Measurements from ENCODE around the gene KIRREL3.
"Not testable (repeated sequence)": the region's sequence is repeated elsewhere in the genome, so short reads cannot be mapped to it uniquely, and the experiment has no call there.

Gene KIRREL3

DNA sequence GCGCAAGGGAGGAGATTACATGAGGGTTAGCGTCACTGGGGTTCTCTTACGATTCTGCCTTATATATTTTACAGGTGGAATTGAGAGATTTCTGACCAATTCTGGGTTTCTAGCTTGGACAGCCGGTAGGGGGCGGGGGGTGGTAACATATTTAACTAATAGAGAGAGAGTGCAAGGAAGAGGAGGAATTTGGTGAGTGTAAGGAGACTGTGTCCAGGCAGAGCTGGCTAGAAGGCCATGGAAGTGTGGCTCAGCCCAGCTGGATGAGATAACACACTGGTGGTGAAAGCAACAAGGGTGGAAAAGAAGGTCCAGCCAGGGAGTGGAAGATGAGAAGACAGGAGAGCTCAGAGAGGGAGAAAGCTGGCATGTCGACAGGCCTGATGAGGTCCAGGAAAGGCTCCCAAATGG lies 588.6 kb downstream of the KIRREL3 start:
- no peak for DNase-seq

DNA sequence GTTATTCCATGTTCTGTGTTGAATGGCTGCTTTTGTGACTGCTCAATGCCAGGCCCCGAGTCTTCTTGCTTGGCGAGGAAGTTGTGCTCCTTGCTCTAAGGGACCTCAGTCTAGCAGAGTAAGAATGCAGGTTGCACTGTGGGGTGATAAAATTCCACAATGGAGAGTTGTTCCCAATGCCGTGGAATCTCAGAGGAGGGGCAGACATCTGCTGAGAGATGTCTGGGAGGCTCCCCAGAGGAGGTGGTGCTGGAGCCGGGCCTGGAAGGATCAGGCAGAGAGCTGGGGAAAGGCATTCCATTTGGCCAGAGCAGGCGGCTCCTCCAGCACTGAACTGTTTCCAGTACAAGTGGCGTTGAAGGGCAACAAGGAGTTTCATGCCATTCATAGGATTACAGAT lies 589.9 kb downstream of the KIRREL3 start:
- DNase-seq: no peak

DNA sequence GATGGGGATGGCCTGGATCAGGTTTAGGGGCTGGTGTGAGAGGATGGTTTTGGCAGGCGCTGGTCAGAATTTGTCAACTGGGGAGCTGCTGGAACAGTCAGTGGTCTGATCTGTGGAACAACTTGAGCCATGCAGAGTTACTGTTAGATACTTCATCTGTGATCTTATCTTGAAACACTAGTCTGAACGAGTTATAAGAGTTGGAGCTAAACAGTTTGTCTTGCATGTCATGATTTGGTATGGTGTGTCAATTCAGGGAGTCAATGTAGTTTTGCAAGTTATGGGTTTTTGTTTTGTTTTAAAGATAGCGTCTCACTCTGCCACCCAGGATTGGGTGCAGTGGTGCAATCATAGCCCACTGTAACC lies 591.0 kb downstream of the KIRREL3 start:
- DNase-seq: no peak

DNA sequence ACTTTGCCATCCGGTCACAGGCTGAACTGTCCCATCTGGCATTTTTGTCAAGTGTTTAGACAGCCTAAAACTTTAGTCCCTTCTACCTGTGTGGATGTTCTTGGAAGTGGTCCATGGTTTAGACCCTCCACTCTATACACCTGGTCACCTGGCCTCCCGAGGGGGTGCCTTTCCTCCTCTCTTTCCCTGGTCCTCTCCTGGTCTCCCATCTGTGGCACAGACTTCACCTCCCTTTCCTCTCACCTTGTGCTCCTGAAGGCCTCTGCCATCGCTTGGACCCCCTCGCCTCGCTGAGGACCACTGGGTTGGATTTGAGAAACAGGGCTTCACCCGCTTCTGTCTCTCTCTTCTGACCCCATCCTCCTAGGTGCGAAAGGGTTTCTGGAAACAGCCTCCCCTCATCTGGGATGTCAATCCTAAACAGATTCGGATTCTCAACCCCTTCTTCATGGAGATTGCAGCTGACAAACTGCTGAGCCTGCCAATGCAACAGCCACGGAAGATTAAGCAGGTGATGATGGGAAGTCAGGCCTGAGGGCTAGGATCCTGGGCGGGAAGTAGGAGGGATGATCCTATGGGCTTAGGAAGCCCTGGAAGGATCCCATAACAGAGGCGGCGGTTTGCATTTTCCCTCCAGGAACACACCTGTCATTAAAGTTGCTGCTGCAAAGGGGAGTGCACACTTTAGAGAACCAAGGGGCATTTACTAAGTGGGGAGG lies 591.5 kb downstream of the KIRREL3 start:
- no peak for DNase-seq

DNA sequence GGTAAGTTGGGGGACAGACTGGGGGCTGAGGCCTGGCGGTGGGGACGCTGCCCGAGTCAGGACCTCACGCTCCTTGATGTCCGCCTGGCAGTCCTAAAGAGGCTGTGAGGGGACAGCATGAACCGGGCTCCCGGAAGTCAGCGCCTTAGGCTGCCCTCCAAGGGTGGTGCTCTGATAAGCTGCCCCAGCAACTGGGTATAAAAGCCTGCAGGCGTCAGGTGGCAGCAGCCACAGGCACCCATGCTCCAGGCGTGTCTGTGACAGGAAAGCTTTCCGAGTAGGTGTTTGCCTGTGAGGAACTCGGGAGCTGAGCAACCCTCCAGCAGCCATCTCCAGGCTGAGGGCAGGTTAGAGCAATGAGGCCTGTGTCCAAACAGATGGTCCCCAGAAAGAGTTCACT lies 592.1 kb downstream of the KIRREL3 start:
- DNase-seq: no peak

DNA sequence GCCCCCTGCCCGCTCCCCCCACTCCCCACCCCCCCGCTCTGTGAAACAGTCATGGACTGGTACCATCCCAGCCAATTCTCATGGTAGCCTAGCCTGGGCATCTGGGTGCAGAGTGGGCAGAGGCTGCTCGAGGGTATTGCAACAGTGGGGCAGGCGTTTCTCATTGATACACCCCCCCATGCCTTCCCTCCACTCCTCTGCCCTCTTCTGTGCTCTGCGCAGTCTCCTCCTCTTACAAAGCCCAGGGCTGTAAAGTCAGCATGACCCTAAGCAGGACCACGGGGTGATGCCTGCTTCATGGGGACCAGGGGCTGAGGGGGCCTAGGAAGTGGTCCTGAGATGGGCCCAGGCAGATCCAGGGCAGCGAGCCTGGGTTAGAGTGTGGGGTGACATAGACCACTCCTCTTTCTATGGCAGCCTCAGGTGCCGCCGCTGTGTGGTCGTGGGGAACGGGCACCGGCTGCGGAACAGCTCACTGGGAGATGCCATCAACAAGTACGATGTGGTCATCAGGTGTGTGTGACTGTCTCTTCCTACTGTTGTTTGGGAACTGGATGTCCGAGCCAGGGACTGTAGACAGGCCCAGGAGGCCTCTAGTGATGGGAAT lies 592.8 kb downstream of the KIRREL3 start:
- no peak for DNase-seq

DNA sequence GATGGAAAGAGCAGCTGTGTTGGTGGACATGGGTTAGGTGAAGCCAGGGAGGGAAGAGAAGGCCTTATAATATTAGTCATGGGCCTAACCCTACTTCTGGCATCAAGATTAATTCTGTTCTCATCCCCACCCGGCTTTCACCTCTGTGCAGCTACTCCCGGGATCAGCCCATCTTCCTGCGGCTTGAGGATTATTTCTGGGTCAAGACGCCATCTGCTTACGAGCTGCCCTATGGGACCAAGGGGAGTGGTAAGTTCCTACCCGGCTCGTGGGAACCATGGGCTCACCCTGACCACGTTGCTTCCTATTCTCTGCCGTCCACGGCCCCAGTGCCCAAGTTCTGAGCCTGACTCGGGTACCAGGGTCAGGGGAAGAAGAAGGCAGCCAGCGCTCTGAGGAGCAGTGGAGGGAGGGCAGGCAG lies 593.5 kb downstream of the KIRREL3 start:
- no peak for DNase-seq

DNA sequence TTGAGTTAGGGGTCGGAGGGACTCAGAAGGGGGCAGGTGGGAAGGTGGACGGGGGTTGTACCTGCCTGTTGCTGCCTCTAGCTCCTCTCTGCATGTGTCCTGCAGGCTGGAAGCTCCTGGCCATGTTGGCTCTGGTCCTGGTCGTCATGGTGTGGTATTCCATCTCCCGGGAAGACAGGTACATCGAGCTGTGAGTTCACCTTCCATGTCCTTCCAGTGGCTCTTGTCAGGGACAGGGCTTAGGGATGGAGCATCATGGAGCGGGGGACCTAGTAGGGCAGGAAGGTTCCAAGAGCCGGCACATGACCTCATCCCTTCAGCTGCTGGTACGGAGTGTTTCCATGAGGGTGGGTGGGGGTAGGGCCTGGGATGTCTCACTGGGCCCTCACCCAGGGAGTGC lies 594.2 kb downstream of the KIRREL3 start:
- DNase-seq: no peak

DNA sequence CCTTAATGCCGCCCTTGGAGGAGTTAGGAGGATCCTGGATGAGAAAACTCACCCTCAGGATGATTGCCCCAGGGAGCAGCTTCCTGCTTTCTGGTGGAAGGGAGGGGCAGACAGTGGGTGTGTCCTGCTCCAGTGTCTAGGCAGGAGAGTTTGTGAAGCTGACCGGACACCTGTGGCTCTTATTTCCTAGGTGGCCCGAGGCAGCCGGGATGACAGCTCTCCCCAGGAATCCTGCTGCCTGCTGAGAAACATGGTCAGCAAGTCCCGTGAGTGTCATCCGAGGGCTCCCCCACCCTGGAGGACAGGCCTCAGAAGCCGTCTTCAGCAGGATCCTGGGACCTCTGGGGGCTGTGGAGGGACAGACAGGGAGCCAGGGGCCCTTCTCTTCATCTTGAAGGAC lies 594.7 kb downstream of the KIRREL3 start:
- no peak for DNase-seq

DNA sequence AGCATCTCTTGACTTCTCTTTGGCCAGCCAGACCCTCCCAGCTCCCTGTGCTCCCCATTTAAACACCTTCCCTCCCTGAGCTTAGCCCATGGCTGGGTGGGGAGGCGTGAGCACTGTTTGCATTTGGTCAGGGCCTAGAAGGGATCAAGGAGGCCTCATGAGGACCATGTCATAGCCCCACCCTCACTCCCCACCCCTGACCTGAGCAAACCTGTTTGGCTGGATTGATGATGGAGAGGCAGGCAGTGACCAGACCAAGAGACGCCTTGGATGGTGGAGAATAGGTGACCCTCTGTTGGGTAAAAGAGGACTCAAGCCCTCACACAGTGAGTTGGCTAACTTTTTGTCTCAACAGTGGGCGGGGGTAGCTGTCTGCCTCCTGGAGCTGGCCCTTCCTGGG lies 595.2 kb downstream of the KIRREL3 start:
- no peak for DNase-seq

DNA sequence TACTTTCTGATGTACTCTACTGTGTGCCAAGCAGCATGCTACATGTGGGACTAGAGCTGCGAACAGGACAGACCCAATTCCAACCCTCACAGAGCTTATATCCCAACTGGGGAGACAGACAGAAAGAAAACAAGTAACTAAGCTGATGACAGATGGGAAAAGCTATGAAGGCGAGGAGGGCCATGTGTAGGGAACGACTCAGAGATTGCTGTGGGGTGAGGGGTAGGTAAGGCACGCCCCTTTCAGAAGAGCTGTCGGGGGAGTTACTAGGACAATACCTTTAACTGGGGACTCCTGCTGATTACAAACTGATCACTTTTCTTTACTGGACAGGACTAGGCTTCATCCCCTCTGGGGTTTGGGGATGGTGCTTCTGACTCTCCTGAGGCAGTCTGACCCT lies 596.2 kb downstream of the KIRREL3 start:
- no peak for DNase-seq

DNA sequence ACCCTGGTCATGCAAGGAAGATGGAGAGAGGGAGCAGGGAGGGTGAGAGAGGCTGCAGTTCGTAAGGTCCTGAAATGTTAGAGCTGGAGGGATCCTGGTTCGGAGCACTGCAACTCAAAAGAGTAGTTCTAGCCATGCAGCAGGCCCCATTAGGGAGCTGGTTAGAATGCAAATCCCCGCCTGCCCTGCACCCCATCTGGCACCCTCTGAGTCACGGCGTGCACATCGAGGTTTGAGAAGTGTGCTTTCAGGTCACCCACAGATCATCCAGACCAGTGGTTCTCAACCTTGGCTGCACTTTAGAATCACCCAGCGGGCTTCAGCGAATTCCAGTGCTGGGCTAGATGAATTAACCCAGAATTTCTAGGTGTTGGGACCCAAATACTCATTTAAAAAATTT lies 596.9 kb downstream of the KIRREL3 start:
- DNase-seq: no peak

DNA sequence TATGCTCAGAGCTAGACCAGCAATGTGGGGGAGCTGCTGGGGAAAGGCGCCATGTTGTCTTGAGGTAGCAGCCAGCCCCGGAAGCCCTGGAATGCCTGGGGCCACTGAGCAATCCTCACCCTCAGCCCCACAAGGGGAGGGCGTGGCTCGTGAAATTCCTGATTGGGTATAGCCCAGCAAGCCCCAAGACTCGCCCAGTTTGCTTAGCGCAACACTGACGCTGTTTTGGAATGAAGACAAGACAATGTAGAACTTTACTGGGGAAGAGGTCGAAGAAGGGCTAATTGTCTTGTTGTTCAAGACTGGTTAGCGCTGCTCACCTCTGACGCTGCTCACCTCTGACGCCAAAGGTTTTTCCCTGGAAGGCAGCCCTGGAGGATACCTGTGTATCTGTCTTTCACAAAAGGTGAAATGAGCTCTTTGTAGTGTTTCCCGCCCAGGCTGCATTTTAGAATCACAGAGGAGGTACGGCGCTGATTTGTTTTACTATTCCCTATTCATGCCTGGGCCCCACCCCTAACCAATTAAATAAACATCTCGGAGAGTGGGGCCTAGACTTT lies 597.5 kb downstream of the KIRREL3 start:
- no peak for DNase-seq

DNA sequence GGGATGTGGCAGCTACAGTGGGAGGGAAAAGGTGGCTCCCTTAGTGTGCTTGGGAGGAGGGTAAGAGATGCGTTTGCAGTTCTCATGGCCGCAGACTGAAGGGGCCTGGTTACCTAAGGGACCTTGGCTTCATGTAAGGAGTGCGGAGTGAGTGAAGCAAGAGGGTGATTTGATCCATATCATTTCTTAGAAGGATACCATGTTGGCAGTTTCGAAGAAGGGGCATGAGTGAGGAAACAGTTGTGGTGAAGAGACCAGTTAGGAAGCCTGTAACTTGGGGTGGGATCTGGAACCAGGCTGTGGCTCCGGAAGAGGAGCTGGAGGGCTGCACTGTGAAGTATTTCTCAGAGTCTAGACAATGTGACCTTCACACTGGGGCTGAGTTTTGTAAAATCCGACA lies 600.1 kb downstream of the KIRREL3 start:
- DNase-seq: no peak

DNA sequence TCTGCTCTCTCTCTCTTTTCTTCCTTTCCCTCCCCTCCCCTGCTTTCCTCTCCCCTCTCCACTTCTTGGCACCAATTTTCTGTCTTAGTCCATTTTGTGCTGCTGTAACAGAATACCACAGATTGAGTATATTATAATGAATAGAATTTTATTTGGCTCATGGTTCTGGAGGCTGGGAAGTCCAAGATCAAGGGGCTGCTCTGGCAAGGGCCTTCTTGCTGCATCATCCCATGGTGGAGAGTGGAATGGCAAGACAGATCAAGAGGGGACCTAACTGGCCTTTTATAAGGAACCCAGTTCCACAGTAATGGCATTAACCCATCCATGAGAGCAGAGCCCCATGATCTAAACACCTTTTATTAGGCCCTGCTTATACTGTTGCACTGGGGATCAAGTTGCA lies 600.6 kb downstream of the KIRREL3 start:
- no peak for DNase-seq

DNA sequence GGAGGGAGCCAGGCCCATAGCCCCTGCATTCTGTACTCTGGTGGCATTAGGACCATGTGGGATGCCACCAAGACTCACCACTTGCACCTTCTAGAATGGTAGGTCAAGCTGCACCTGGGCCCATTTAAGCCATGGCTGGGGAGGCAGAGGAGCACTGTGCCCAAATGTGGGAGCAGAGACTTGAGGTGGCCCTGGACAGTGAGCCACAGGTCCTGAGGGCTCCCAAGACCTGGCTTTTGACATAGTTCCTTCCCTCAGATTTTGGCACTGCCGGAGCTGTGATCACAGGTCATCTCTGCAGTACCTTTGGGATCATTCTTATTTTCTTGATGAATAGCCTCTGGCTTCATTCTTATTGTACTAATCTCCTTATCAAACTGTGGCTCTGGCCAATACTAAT lies 601.8 kb downstream of the KIRREL3 start:
- no peak for DNase-seq

DNA sequence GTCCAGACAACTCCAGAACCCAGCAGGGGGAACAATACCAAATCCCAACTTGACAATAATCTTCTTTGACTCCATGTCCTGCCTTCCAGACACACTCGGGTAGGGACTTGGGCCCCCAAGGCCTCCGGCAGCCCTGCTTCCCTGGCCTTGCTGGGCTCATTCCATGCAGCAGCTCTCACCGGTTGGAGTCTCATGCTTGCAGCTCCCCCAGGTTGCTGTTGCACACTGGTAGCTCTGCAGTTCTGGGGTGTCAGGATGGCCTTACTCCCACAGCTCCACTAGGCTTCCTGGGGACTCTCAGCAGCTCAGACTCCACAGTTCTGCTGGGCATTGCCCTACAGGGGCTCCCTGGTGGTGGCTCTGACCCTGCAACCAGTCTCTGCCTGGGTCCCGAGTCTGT lies 602.3 kb downstream of the KIRREL3 start:
- no peak for DNase-seq

DNA sequence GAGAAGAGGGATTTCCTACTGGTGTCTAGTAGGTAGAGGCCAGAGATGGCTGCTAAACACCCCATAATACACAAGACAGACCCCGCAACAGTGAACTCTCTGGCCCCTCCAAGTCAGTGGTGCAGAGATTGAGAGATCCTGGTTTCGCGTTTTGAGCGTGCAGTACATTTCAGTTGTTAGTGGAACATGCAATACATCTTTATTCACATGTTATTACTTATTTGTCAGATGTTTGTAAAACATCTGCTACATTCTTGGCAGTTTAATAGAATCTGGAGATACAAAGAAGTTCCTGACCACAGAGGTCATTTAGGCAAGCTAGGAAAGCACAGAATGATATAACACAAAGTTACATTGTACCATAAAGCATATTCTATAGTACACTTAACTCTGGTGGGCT lies 603.6 kb downstream of the KIRREL3 start:
- DNase-seq: no peak

DNA sequence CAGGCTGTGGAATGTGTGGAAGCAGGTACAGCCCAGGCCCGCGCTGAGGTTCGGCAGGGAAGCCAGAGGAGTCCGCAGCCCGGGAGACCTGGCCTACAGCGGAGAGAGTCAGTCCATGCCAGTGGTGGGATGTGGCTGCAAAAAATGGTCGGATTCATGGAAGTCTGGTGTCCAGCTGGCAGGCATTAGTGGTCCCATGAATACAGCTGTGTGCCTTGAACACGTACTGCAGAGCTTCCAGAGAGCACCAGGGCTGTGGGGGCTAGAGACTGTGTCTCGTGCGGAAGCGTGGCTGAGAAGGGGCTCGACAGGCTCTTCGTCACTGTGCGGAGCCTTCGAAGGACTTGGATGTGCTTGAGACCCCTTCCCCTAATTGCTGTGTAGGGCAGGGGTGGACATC lies 604.3 kb downstream of the KIRREL3 start:
- DNase-seq: not testable (repeated sequence)

DNA sequence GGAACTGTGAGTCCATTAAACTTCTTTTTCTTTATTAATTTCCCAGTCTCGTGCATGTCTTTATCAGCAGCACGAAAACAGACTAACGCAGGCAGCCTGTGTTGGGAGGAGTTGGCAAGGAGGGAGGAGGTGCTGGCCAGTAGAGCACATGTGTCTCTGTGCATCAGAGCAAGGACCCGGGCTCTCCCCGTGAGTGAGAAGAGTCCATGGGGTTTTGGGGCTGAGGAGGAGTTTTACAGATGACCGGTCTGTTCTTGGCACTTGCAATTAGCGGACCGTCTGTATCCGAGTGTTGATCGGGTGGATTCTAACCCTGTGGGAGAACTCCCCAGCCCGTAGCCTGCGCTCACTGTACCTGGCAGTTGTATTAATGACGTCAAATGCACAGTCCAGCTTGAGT lies 604.8 kb downstream of the KIRREL3 start:
- DNase-seq: not testable (repeated sequence)

DNA sequence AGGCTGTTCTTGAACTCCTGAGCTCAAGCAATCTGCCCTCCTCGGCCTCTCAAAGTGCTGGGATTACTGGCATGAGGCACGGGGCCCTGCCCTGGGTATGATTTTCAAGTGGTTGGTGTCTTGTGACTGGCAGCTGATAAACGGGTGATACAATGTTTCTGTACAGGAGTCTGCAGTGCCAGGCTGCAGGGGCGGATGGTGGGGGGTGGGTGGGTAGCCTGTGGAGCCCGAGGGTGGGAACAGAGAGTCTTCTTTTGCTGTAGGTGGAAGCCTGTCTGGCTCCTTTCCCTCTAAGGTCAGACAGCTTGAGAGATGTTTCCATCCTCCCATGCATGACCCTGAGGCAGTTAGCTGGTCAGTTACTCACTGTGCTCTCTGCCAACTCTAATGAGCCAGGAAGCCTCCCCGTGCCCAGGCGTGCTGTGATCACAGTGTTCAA lies 605.9 kb downstream of the KIRREL3 start:
- DNase-seq: not testable (repeated sequence)

DNA sequence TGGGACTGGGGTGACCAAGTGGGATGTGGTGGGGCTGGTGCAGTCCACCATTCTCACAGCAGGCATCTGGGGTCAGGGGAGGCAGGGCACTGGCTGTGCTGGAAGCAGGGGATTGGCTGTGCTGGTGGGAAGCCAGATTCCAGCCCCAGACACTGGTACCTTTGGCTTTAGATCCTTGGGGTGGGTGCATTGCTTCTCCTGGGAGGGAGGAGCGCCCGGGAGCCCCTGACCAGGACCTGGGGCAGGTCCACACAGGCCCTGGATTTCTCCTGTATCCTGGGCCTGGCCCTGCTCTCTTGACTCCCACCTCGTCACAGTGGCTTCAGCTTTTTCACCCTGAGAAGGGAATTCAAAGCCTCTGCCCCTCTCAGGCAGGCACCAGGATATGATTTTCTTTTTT lies 606.5 kb downstream of the KIRREL3 start:
- no peak for DNase-seq

DNA sequence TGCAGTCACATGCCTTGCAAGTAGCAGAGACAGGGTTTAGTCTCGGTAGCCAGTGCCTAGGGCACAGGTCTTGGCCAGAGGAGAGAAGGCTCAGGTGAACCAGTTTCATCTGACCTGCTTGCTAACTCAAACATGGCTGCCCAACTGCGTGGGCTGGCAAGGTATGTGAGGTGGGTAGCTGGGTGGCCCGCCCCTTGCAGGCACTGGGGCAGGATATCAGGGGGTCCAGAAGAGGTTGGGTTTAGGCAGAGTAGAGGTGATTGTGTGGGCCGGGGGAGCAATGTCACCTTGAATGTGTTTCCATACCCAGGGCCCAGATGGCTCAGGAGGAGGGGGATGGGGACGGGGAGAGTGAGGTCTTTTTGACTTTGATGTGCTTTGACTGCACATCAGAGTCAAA lies 607.4 kb downstream of the KIRREL3 start:
- no peak for DNase-seq

DNA sequence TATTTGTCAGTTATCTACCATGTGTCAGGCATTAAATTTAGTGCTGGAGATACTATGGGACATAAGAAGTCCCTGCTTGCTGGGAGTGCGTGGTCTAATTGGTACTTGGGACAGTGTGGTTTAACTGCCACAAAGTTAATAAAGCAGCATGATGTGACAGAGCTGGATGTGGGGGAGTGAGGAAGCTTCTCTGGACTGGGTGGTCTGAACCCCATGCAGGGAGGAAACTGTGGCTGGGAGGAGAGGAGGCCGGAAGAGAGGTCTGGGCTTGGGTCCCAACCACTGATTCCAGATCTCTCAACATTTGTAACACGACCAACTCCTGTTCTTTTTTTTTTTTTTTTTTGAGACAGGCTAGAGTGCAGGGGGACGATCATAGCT lies 607.9 kb downstream of the KIRREL3 start:
- no peak for DNase-seq

Data from suppressor macrophage treated with lipopolysaccharide for 1 hour (primary cell).